ENCODE measurements around the gene DIPK1C. TPM values are rescaled to one million over a fixed set of nuclear protein-coding genes. Genes with fewer than 3 reads are reported as not detected.

Gene DIPK1C
- total RNA-seq, 4 donors from 2014 or later, result 0.16 to 0.27 TPM; not detected in 2

- H3K4me1 ChIP-seq, result peaks cover 0 to 8% (median 2%) of the 10 kb centered on the region in 4 donors
- no peaks in the 10 kb centered on the region for H3K36me3 ChIP-seq
- no peaks in the 10 kb centered on the region for H3K27me3 ChIP-seq
- H3K27ac ChIP-seq, result no peak overlapping the region
- no peak overlapping the region for H3K4me3 ChIP-seq
- H3K9me3 ChIP-seq, result peaks cover 0 to 4% of the 10 kb centered on the region in 2 donors
- DNase-seq, result no peak
- intact Hi-C loops (cut with DNase I; ENCODE audit: low total_unique reads), result no loop called here
- in situ Hi-C loops (cut with MboI; ENCODE audit: low pct_ligation_motif_present in 1 of 4, low pct_unique_long_range_greater_than_20kb in 1 of 4, low sequenced_read_pairs in 3 of 4), result loop anchor here in 1 of 4 donors (25.0 kb wide), 1 partner anchor 736 kb away; the partner anchor contains the start of genes PTGR3 and TSHZ1
- no peak for TF ChIP-seq EP300 (IDR thresholded peaks at IDR 0.05; ENCODE audit: low read depth)
- TF ChIP-seq, protein P1, sequence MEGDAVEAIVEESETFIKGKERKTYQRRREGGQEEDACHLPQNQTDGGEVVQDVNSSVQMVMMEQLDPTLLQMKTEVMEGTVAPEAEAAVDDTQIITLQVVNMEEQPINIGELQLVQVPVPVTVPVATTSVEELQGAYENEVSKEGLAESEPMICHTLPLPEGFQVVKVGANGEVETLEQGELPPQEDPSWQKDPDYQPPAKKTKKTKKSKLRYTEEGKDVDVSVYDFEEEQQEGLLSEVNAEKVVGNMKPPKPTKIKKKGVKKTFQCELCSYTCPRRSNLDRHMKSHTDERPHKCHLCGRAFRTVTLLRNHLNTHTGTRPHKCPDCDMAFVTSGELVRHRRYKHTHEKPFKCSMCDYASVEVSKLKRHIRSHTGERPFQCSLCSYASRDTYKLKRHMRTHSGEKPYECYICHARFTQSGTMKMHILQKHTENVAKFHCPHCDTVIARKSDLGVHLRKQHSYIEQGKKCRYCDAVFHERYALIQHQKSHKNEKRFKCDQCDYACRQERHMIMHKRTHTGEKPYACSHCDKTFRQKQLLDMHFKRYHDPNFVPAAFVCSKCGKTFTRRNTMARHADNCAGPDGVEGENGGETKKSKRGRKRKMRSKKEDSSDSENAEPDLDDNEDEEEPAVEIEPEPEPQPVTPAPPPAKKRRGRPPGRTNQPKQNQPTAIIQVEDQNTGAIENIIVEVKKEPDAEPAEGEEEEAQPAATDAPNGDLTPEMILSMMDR (IDR thresholded peaks at IDR 0.05), result peak in 3 of 5 experiments; percentile 33 to 41 (median 35)
- WGBS, 2 donors (ENCODE audit: low coverage in 1 of 2), result 59% methylated on average over 6 of the region's 6 CpGs; no CpG with 5 or more reads in 1 of the 2 donors
These were observed 19.0 kb upstream of the DIPK1C start for GRCh38 chr18:74476140-74476539.

DNA sequence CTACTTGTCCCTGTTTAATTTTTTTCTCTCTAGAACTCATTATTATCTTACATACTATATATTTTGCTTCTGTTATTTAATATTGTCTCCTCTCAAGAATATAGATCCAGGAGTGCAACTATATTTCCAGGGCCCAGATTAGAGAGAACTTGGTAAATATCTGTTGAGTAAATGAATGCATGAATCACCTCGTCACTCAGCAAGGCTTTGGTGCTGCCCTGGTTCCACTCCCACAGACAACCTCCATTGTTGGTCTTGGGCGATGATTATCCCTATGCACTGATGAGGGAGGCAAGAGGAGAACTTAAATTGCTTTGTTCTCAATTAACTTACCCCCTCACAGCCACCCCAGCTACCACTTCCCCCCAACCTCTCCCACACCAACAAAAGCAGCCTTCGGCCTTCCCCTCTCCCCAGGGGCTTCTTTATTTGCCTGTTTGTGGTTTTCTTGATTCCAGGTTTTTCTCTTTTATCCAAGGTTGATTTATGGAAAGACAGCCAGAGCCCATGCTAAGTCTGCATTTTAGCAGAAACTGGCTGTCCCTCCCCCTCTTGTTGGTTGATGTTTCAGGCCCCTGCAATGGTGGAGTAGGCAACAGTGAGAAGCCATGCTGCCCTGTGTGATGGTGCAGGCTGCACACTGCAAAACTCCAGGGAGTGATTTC is 17.0 kb upstream of the DIPK1C start:
- in situ Hi-C loops (cut with MboI; ENCODE audit: low pct_ligation_motif_present in 1 of 4, low pct_unique_long_range_greater_than_20kb in 1 of 4, low sequenced_read_pairs in 3 of 4) (loop anchor here in 1 of 4 donors (25.0 kb wide), 1 partner anchor 88 kb away; no protein-coding TSS in a partner anchor), intact Hi-C loops (cut with DNase I; ENCODE audit: low total_unique reads) (no loop called here)
- Histone ChIP-seq H3K9me3 (peaks cover 0 to 4% of the 10 kb centered on the region in 2 donors), H3K4me1 (no peaks in the 10 kb centered on the region), H3K36me3 (no peaks in the 10 kb centered on the region), H3K27ac (no peak overlapping the region), H3K4me3 (no peak overlapping the region), H3K27me3 (no peaks in the 10 kb centered on the region)
- TF ChIP-seq EP300 (IDR thresholded peaks at IDR 0.05; ENCODE audit: low read depth) (no peak), POLR2A (IDR thresholded peaks at IDR 0.05) (no peak), POLR2AphosphoS5 (IDR thresholded peaks at IDR 0.05) (no peak)
- TF ChIP-seq, protein P1 (IDR thresholded peaks at IDR 0.05), result no peak
- 82 to 90% methylated on average over 3 of the region's 3 CpGs for WGBS, 2 donors (ENCODE audit: low coverage in 1 of 2)
- no peak for DNase-seq

- 63 to 78% methylated on average over 2 of the region's 2 CpGs for WGBS, 2 donors (ENCODE audit: low coverage in 1 of 2)
- H3K27me3 ChIP-seq, result no peaks in the 10 kb centered on the region
- peaks cover 0 to 9% (median 2%) of the 10 kb centered on the region in 4 donors for H3K4me1 ChIP-seq
- H3K27ac ChIP-seq, result no peak overlapping the region
- no peaks in the 10 kb centered on the region for H3K36me3 ChIP-seq
- peaks cover 0 to 4% of the 10 kb centered on the region in 2 donors for H3K9me3 ChIP-seq
- H3K4me3 ChIP-seq, result no peak overlapping the region
- intact Hi-C loops (cut with DNase I; ENCODE audit: low total_unique reads) (no loop called here), in situ Hi-C loops (cut with MboI; ENCODE audit: low pct_ligation_motif_present in 1 of 4, low pct_unique_long_range_greater_than_20kb in 1 of 4, low sequenced_read_pairs in 3 of 4) (loop anchor here in 1 of 4 donors (25.0 kb wide), 1 partner anchor 90 kb away; no protein-coding TSS in a partner anchor)
- TF ChIP-seq, protein P1 (IDR thresholded peaks at IDR 0.05), result no peak
- no peak for TF ChIP-seq POLR2AphosphoS5 (IDR thresholded peaks at IDR 0.05)
- no peak for TF ChIP-seq EP300 (IDR thresholded peaks at IDR 0.05; ENCODE audit: low read depth)
- no peak for TF ChIP-seq POLR2A (IDR thresholded peaks at IDR 0.05)
- no peak for DNase-seq
These were observed 15.2 kb upstream of the DIPK1C start for GRCh38 chr18:74472312-74472711.

DNA sequence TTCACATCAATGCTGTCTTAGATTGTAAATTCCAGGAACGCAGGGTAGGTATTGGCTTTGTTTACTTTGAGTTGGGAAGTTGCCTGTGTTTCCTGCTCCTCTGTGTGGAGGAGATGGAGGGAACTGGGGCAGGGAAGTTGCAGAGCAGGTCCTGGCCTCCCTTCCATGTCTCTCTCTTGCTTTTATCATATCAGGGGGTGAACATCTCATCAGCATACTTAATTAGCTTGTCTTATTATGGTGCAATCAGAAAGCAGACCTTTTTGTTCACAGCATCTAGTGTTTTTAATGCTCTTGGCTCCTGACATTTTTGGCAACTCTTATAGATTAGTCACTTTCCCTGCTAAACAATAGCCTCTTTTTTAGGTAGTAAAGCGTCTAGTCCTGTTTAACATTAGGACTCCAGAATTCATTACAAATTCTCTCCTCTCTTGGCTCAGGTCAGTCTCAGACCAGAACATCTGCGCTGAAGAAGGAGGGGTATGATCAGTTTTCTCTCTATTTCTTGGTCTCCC is 11.5 kb upstream of the DIPK1C start:
- WGBS, 2 donors (ENCODE audit: low coverage in 1 of 2), result 39 to 43% methylated on average over 1 to 3 of the region's 3 CpGs
- no peak for DNase-seq
- Histone ChIP-seq H3K27ac (peak overlapping the region in 2 of 4 donors; percentile 2 to 6), H3K4me3 (no peak overlapping the region), H3K36me3 (no peaks in the 10 kb centered on the region), H3K4me1 (peaks cover 0 to 9% (median 2%) of the 10 kb centered on the region in 4 donors), H3K27me3 (no peaks in the 10 kb centered on the region), H3K9me3 (peaks cover 0 to 4% of the 10 kb centered on the region in 2 donors)
- in situ Hi-C loops (cut with MboI; ENCODE audit: low pct_ligation_motif_present in 1 of 4, low pct_unique_long_range_greater_than_20kb in 1 of 4, low sequenced_read_pairs in 3 of 4), result loop anchor here in 1 of 4 donors (25.0 kb wide), 1 partner anchor 94 kb away; no protein-coding TSS in a partner anchor
- TF ChIP-seq POLR2AphosphoS5 (IDR thresholded peaks at IDR 0.05) (no peak), EP300 (IDR thresholded peaks at IDR 0.05; ENCODE audit: low read depth) (no peak), POLR2A (IDR thresholded peaks at IDR 0.05) (no peak)
- TF ChIP-seq, protein P1 (IDR thresholded peaks at IDR 0.05), result no peak
- intact Hi-C loops (cut with DNase I; ENCODE audit: low total_unique reads), result no loop called here

All from transverse colon (tissue), 4 donors.